ENCODE data around the gene HDHD2.

DNA sequence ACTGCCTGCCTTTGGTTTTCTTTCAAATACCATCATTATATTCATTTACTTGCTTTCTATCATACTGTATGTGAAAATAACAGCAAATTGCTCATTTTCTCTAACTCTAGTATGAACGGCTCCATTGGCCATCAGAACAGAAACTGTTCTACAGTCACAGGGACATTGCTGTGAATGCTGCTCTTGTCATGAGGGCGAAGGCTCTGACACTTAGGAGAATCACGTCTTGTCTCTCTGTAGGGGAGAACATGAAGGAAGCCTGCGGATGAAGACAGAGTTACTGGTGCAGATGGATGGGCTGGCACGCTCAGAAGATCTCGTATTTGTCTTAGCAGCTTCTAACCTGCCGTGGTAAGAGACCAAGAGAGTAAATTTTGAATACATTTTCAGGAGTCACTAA, 73.2 kb downstream of the HDHD2 start:
- TF ChIP-seq, protein P1, sequence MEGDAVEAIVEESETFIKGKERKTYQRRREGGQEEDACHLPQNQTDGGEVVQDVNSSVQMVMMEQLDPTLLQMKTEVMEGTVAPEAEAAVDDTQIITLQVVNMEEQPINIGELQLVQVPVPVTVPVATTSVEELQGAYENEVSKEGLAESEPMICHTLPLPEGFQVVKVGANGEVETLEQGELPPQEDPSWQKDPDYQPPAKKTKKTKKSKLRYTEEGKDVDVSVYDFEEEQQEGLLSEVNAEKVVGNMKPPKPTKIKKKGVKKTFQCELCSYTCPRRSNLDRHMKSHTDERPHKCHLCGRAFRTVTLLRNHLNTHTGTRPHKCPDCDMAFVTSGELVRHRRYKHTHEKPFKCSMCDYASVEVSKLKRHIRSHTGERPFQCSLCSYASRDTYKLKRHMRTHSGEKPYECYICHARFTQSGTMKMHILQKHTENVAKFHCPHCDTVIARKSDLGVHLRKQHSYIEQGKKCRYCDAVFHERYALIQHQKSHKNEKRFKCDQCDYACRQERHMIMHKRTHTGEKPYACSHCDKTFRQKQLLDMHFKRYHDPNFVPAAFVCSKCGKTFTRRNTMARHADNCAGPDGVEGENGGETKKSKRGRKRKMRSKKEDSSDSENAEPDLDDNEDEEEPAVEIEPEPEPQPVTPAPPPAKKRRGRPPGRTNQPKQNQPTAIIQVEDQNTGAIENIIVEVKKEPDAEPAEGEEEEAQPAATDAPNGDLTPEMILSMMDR (IDR thresholded peaks at IDR 0.05) = no peak
- TF ChIP-seq POLR2A (IDR thresholded peaks at IDR 0.05) = no peak

Data from lower leg skin (tissue), 3 donors.